Neural cell (in vitro differentiated cells): ENCODE results near the gene RERE.

Experiments used
- CTCF ChIP-seq: fragments of 450-650 bp; IDR thresholded peaks from 2 replicates; pipeline ENCODE4 v1.5.1; 2014; ENCODE audit warnings: antibody characterized with exemption, mild to moderate bottlenecking, moderate library complexity; ENCODE audit not compliant: poor library complexity, severe bottlenecking
- EP300 ChIP-seq: fragments of 450-650 bp; conservative IDR thresholded peaks from 2 replicates; pipeline ENCODE4 v1.6.1; 2014; ENCODE audit warnings: antibody characterized with exemption, mild to moderate bottlenecking, moderate library complexity; ENCODE audit not compliant: poor library complexity, severe bottlenecking
- EZH2 ChIP-seq: fragments of 200-600, 300-800 bp; shearing (Covaris generic), sonication (generic); IDR thresholded peaks from 2 replicates; pipeline ENCODE4 v1.6.1; 2014; ENCODE audit warnings: antibody characterized with exemption, low read length, borderline replicate concordance, mild to moderate bottlenecking; ENCODE audit not compliant: insufficient read depth, poor library complexity, severe bottlenecking
- POLR2AphosphoS5 ChIP-seq: IDR thresholded peaks from 2 replicates; pipeline ENCODE4 v1.6.1; 2012
- RAD21 ChIP-seq: fragments of 450-650 bp; conservative IDR thresholded peaks from 2 replicates; pipeline ENCODE4 v1.6.1; 2014; ENCODE audit warnings: antibody characterized with exemption, mild to moderate bottlenecking, moderate library complexity
- SMC3 ChIP-seq: fragments of 450-650 bp; conservative IDR thresholded peaks from 2 replicates; pipeline ENCODE4 v1.6.1; 2014; ENCODE audit warnings: antibody characterized with exemption, mild to moderate bottlenecking, moderate library complexity; ENCODE audit not compliant: poor library complexity

DNA sequence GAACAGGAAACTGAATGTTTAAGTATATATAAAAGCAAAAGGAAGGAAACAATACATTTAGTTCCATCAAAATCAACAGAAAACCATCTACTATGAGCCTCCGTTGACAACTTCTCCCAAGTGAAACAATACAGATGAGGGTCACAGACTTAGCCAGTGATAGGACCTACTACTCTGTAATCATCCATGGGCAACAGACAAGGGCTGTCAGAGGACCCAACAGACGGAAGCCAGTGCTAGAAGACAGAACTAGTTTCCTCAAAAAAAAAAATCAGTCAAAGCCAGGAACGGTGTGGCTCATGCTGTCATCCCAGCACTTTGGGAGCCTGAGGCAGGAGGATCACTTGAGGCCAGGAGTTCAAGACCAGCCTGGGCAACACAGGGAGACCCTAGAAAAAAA, 20.6 kb downstream of the RERE start:
- TF ChIP-seq CTCF (no peak), EZH2 (no peak), EP300 (no peak), SMC3 (no peak), RAD21 (no peak), POLR2AphosphoS5 (no peak)
